GM23248 (cell line): ENCODE data around the gene VPS35L.

Experiments
- EZH2 ChIP-seq: fragments of 200-600 bp; sonication (generic); IDR thresholded peaks from 2 replicates; pipeline ENCODE4 v1.6.1; 2018; ENCODE audit warnings: antibody characterized with exemption, mild to moderate bottlenecking; ENCODE audit not compliant: insufficient read depth, poor library complexity, severe bottlenecking
- EZH2phosphoT487 ChIP-seq: fragments of 200-600 bp; sonication (generic); IDR thresholded peaks from 2 replicates; pipeline ENCODE4 v1.6.1; 2018; ENCODE audit warnings: antibody characterized with exemption, moderate library complexity, mild to moderate bottlenecking, low read depth; ENCODE audit not compliant: insufficient read depth

GRCh38 chr16:19694989-19695388 is 139.5 kb downstream of the VPS35L start:
- TF ChIP-seq EZH2phosphoT487 (no peak), EZH2 (no peak)
